Measurements from ENCODE around the gene MDFIC2. TPM values are rescaled to one million over a fixed set of nuclear protein-coding genes. Genes with fewer than 3 reads are reported as not detected.
"Not testable (repeated sequence)": the region's sequence is repeated elsewhere in the genome, so short reads cannot be mapped to it uniquely, and the experiment has no call there.

Gene MDFIC2
- total RNA-seq, 2 experiments from 2014 or later = not detected

GRCh38 chr3:70248856-70249255 lies 63.6 kb downstream of the MDFIC2 start:
- no peak overlapping the region for H3K4me3 Mint-ChIP-seq
- no peak overlapping the region for H3K27ac Mint-ChIP-seq
- H3K9me3 Mint-ChIP-seq = peaks cover 2% of the 10 kb centered on the region
- CTCF ChIA-PET = no interaction called here
- H3K27me3 Mint-ChIP-seq = no peaks in the 10 kb centered on the region
- POLR2A ChIA-PET = no interaction called here
- no peaks in the 10 kb centered on the region for H3K36me3 Mint-ChIP-seq
- intact Hi-C loops (cut with micrococcal nuclease) = no loop called here
- no peaks in the 10 kb centered on the region for H3K4me1 Mint-ChIP-seq (ENCODE audit: low read depth)
- DNase-seq = no peak

GRCh38 chr3:70247955-70248354 lies 64.5 kb downstream of the MDFIC2 start:
- intact Hi-C loops (cut with micrococcal nuclease) = no loop called here
- no peaks in the 10 kb centered on the region for H3K36me3 Mint-ChIP-seq
- H3K4me1 Mint-ChIP-seq (ENCODE audit: low read depth) = no peaks in the 10 kb centered on the region
- no peak overlapping the region for H3K27ac Mint-ChIP-seq
- no peak for DNase-seq
- no peak overlapping the region for H3K4me3 Mint-ChIP-seq
- POLR2A ChIA-PET = no interaction called here
- CTCF ChIA-PET = no interaction called here
- H3K27me3 Mint-ChIP-seq = no peaks in the 10 kb centered on the region
- peaks cover 2% of the 10 kb centered on the region for H3K9me3 Mint-ChIP-seq

GRCh38 chr3:70245746-70246525 lies 66.5 kb downstream of the MDFIC2 start:
- intact Hi-C loops (cut with micrococcal nuclease) = no loop called here
- Mint-ChIP-seq H3K36me3 (no peaks in the 10 kb centered on the region), H3K27me3 (no peaks in the 10 kb centered on the region), H3K9me3 (peaks cover 2% of the 10 kb centered on the region), H3K4me1 (ENCODE audit: low read depth) (no peaks in the 10 kb centered on the region), H3K27ac (no peak overlapping the region), H3K4me3 (no peak overlapping the region)
- no peak for DNase-seq
- POLR2A ChIA-PET = no interaction called here
- CTCF ChIA-PET = no interaction called here

- CTCF ChIA-PET = no interaction called here
- POLR2A ChIA-PET = no interaction called here
- no peaks in the 10 kb centered on the region for H3K36me3 Mint-ChIP-seq
- no peak for DNase-seq
- no peak overlapping the region for H3K4me3 Mint-ChIP-seq
- H3K27me3 Mint-ChIP-seq = no peaks in the 10 kb centered on the region
- H3K27ac Mint-ChIP-seq = no peak overlapping the region
- peaks cover 2% of the 10 kb centered on the region for H3K9me3 Mint-ChIP-seq
- intact Hi-C loops (cut with micrococcal nuclease) = no loop called here
- H3K4me1 Mint-ChIP-seq (ENCODE audit: low read depth) = no peaks in the 10 kb centered on the region
These were observed 68.0 kb downstream of the MDFIC2 start for GRCh38 chr3:70244422-70244821.

GRCh38 chr3:70242297-70242882 lies 70.0 kb downstream of the MDFIC2 start:
- Mint-ChIP-seq H3K36me3 (no peaks in the 10 kb centered on the region), H3K27me3 (no peaks in the 10 kb centered on the region), H3K27ac (no peak overlapping the region), H3K9me3 (peaks cover 2% of the 10 kb centered on the region), H3K4me1 (ENCODE audit: low read depth) (no peaks in the 10 kb centered on the region), H3K4me3 (no peak overlapping the region)
- intact Hi-C loops (cut with micrococcal nuclease) = no loop called here
- ChIA-PET POLR2A (no interaction called here), CTCF (no interaction called here)
- DNase-seq = no peak

GRCh38 chr3:70233812-70234211 lies 78.6 kb downstream of the MDFIC2 start:
- H3K27ac Mint-ChIP-seq = no peak overlapping the region
- H3K4me1 Mint-ChIP-seq (ENCODE audit: low read depth) = no peaks in the 10 kb centered on the region
- no peak overlapping the region for H3K4me3 Mint-ChIP-seq
- no peaks in the 10 kb centered on the region for H3K36me3 Mint-ChIP-seq
- no peaks in the 10 kb centered on the region for H3K9me3 Mint-ChIP-seq
- no peaks in the 10 kb centered on the region for H3K27me3 Mint-ChIP-seq
- intact Hi-C loops (cut with micrococcal nuclease) = no loop called here
- DNase-seq = no peak
- ChIA-PET CTCF (no interaction called here), POLR2A (no interaction called here)

GRCh38 chr3:70233112-70233511 lies 79.3 kb downstream of the MDFIC2 start:
- Mint-ChIP-seq H3K9me3 (no peaks in the 10 kb centered on the region), H3K27ac (no peak overlapping the region), H3K4me3 (no peak overlapping the region), H3K27me3 (no peaks in the 10 kb centered on the region), H3K4me1 (ENCODE audit: low read depth) (no peaks in the 10 kb centered on the region), H3K36me3 (no peaks in the 10 kb centered on the region)
- intact Hi-C loops (cut with micrococcal nuclease) = no loop called here
- no peak for DNase-seq
- POLR2A ChIA-PET = no interaction called here
- CTCF ChIA-PET = no interaction called here

GRCh38 chr3:70231266-70231701 lies 81.2 kb downstream of the MDFIC2 start:
- no peak for DNase-seq
- Mint-ChIP-seq H3K9me3 (no peaks in the 10 kb centered on the region), H3K27me3 (no peaks in the 10 kb centered on the region), H3K36me3 (no peaks in the 10 kb centered on the region), H3K4me1 (ENCODE audit: low read depth) (no peaks in the 10 kb centered on the region), H3K27ac (no peak overlapping the region), H3K4me3 (no peak overlapping the region)
- POLR2A ChIA-PET = no interaction called here
- intact Hi-C loops (cut with micrococcal nuclease) = no loop called here
- CTCF ChIA-PET = no interaction called here

GRCh38 chr3:70227437-70227836 lies 85.0 kb downstream of the MDFIC2 start:
- Mint-ChIP-seq H3K4me3 (no peak overlapping the region), H3K27ac (no peak overlapping the region), H3K4me1 (ENCODE audit: low read depth) (no peaks in the 10 kb centered on the region), H3K27me3 (no peaks in the 10 kb centered on the region), H3K9me3 (no peaks in the 10 kb centered on the region), H3K36me3 (no peaks in the 10 kb centered on the region)
- intact Hi-C loops (cut with micrococcal nuclease) = no loop called here
- CTCF ChIA-PET = no interaction called here
- no peak for DNase-seq
- POLR2A ChIA-PET = no interaction called here

GRCh38 chr3:70225146-70225545 lies 87.3 kb downstream of the MDFIC2 start:
- intact Hi-C loops (cut with micrococcal nuclease) = no loop called here
- no peak for DNase-seq
- Mint-ChIP-seq H3K27ac (no peak overlapping the region), H3K9me3 (no peaks in the 10 kb centered on the region), H3K27me3 (no peaks in the 10 kb centered on the region), H3K36me3 (no peaks in the 10 kb centered on the region), H3K4me1 (ENCODE audit: low read depth) (no peaks in the 10 kb centered on the region), H3K4me3 (no peak overlapping the region)
- ChIA-PET CTCF (no interaction called here), POLR2A (no interaction called here)

GRCh38 chr3:70224337-70224736 lies 88.1 kb downstream of the MDFIC2 start:
- POLR2A ChIA-PET = no interaction called here
- no peak for DNase-seq
- no peak overlapping the region for H3K27ac Mint-ChIP-seq
- no peaks in the 10 kb centered on the region for H3K36me3 Mint-ChIP-seq
- H3K4me1 Mint-ChIP-seq (ENCODE audit: low read depth) = no peaks in the 10 kb centered on the region
- CTCF ChIA-PET = no interaction called here
- intact Hi-C loops (cut with micrococcal nuclease) = no loop called here
- no peaks in the 10 kb centered on the region for H3K9me3 Mint-ChIP-seq
- H3K27me3 Mint-ChIP-seq = no peaks in the 10 kb centered on the region
- H3K4me3 Mint-ChIP-seq = no peak overlapping the region

- Mint-ChIP-seq H3K4me1 (ENCODE audit: low read depth) (no peaks in the 10 kb centered on the region), H3K27me3 (no peaks in the 10 kb centered on the region), H3K4me3 (no peak overlapping the region), H3K9me3 (no peaks in the 10 kb centered on the region), H3K36me3 (no peaks in the 10 kb centered on the region), H3K27ac (no peak overlapping the region)
- POLR2A ChIA-PET = no interaction called here
- CTCF ChIA-PET = no interaction called here
- DNase-seq = no peak
- intact Hi-C loops (cut with micrococcal nuclease) = no loop called here
These were observed 94.0 kb downstream of the MDFIC2 start for GRCh38 chr3:70218471-70218870.

GRCh38 chr3:70211274-70211673 lies 101.2 kb downstream of the MDFIC2 start:
- POLR2A ChIA-PET; H3K4me3 Mint-ChIP-seq; H3K27ac Mint-ChIP-seq; H3K36me3 Mint-ChIP-seq; CTCF ChIA-PET; H3K27me3 Mint-ChIP-seq; H3K4me1 Mint-ChIP-seq (ENCODE audit: low read depth); intact Hi-C loops (cut with micrococcal nuclease); H3K9me3 Mint-ChIP-seq; DNase-seq: not testable (repeated sequence)
